HT-29 (cell line): Measurements from ENCODE around the gene SKA1. TPM values are rescaled to one million over a fixed set of nuclear protein-coding genes. Genes with fewer than 3 reads are reported as not detected.
"Not testable (repeated sequence)": the region's sequence is repeated elsewhere in the genome, so short reads cannot be mapped to it uniquely, and the experiment has no call there.

Source experiments
- DNase-seq: peaks from one replicate; pipeline ENCODE4 v3.0.0-alpha.2; 2015; ENCODE audit warnings: low spot score
- total RNA-seq: library from RNA; depleted of rRNA; stranded (reverse); fragments of >200 nt; shearing (Covaris generic); gene quantifications from 2 replicates; pipeline ENCODE4 v1.2.3, GENCODE V29; 2014; rRNA removed

The SKA1 gene
- total RNA-seq, 1 experiment from 2014 or later: 9.4 TPM

DNA sequence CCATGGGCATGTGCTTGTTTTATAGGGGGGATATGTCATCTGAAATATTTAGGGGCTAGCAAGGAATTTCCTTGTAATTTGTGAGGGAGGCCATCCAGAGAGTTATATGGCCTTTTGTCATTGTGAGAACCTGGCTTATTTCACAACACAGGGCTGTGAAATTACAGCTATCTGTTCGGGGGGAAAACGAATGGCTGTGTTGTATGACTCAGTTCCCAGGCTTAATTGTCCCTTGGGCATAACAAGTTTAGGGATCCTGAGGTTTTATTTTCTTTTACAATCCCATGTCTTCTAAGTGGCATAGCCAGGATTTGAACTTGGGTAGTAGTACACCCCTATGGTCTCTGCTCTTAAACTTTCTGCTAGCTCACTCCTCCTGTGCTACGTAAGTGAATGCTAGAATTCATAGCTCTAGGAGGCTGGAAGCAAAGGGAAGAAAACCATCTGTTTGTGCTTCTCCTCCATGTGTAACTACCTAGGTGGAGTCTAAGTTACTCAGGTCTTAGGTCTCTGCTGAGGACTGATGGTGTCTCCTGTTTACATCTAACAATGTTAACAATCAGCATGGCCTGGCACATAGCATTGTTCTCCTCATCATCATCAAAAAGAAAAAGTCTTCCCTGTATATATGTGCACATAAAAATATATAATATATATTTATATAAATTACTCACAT is 53.8 kb downstream of the SKA1 start:
- DNase-seq: no peak

DNA sequence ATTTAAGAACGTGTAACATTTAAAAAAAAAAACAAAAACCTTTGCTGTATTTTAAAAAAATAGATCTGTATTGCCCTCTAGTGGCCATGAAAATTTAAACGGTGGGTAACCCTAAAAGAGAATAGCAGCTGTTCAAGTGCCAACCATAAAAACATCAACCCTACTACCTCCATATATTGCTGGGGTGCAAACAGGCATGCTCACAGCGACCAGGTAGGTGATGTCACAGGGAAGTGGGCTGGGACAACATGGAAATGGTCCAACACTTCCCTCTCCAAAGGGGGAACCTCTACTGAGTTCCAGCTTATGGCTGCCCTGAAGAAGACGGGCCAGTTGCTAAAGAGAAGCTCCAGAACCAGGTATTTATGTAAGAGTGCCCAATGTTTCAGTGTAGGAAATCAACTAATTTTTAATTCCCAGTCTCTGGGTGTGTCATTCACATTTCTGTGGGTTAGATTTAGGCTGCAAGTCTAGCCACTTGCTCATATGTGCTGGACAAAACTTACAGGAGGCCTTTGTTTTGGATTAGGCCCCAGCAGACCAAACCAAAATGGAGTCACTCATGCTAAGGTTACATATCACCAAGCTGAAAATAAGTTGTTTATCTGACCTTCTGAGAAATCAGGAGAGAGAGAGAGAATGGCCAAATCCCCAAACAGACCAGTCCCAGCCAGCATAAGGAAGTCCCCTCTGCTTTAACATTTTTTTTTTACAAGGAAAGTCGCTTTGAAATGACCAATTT is 54.5 kb downstream of the SKA1 start:
- DNase-seq: peak; percentile 29

DNA sequence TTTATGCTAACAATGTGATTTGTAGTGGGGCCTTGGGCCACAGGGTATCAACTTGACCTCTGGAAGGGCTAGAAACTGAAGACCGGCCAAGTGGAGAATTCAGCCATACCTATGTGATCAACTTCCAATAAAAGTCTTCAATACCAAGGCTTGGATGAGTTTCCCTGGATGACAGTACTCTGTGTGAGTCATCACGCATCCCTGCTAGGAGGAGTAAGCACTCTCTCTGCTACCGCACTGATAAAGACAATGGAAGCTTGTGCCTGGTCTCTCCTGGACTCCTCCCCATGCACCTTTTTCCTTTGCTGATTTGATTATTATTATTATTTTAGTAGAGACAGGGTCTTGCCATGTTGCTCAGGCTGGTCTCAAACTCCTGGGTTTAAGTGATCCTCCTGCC is 58.1 kb downstream of the SKA1 start:
- DNase-seq: no peak

DNA sequence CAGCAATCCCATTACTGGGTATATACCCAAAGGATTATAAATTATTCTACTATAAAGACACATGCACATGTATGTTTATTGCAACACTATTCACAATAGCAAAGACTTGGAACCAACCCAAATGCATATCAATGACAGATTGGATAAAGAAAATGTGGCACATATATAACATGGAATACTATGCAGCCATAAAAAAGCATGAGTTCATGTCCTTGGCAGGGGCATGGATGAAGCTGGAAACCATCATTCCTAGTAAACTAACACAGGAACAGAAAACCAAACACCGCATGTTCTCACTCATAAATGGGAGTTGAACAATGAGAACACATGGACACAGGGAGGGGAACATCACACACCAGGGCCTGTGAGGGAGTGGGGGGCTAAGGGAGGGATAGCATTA is 61.9 kb downstream of the SKA1 start:
- not testable (repeated sequence) for DNase-seq

DNA sequence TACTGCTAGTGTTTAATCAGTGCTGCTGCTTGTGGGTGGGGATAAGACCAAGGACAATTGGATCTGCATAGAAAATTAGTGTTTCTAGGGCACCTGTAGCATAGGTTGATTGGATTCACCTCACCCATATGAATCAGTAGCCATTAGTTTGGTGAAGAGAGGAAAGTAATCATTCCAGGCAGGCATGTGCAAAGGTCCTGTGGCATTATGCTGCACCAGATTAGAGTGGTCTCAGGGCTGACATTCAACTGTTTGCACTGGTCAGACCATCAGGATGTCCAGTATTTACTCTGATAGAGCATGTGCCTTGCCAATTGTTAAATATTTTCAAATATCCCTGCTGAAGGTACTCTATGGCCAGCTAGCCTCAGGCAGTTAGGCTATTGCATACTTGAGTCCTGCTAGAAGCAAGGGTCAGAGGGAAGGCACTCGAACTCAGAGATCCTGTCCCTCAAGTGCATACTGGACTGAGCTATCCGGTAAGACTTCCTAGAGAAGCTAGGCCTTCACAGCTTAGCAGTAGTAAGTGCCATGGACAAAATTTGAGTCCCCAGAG is 64.7 kb downstream of the SKA1 start:
- DNase-seq: no peak

DNA sequence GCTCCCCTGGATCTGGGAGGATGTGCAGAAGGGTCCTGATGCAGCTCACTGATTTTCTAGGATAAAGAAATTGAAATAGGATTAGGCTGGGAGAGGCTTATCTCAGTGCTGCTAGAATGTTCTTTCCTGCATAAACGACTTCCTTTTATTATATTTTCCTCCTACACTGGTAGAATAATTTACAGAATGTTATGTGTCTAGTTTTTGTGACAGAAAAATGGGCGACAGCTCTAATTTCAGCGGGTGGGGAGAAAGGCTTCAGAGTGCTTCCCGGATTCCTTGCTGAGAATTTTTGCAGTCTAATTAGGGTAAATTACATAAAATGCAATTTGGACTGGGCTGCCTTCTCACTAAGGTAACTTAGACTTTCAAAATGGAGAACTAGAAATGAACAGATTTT is 66.2 kb downstream of the SKA1 start:
- DNase-seq: no peak

DNA sequence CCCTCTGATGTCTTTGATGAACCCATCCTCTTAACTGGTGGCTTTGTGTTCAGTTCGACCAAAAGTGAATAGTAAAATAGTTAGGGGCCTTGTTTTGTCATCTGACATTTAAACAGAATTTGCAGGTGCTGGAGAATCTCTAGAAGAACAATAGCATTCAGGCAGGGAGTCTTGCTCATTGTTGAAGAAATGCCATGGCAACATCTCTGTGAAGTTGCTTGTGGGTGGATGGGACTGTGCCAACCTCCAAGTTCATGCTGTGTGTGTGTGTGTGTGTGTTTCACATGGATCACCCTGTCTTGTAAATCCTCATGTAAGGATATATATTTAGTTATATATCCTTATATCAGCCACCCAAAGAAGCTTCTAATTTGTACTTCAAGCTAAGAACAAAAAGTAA is 66.7 kb downstream of the SKA1 start:
- DNase-seq: no peak

Other genes with a start within 250 kb of the SKA1 start
- 29.3 and 35.9 TPM in 2 replicates for gene MYO5B, start 179.9 kb upstream of the SKA1 start, total RNA-seq
- gene CFAP53, start 108.6 kb upstream of the SKA1 start, total RNA-seq: not detected in 2 replicates
- 47.4 and 50.5 TPM in 2 replicates for gene MBD1, start 93.5 kb upstream of the SKA1 start, total RNA-seq
- 26.3 and 43.3 TPM in 2 replicates for gene CXXC1, start 87.4 kb upstream of the SKA1 start, total RNA-seq
- gene MAPK4, start 185.0 kb downstream of the SKA1 start, total RNA-seq: not detected in 2 replicates